Mesothelial cell of epicardium (in vitro differentiated cells): ENCODE measurements around the gene NHERF1. TPM values are rescaled to one million over a fixed set of nuclear protein-coding genes. Genes with fewer than 3 reads are reported as not detected.

Source experiments
- DNase-seq, 2 experiments: peaks; one replicate each; pipeline ENCODE4 v3.0.0; 2021; ENCODE audit warnings: low spot score in 2 of 2; ENCODE audit not compliant: unreplicated experiment in 2 of 2
- H3K27ac Mint-ChIP-seq: 2 replicates; pipeline ENCODE4 v1.8.0; 2021; ENCODE audit warnings: mixed read lengths
- H3K27me3 Mint-ChIP-seq: 2 replicates; pipeline ENCODE4 v1.8.0; 2021; ENCODE audit warnings: low read depth, mixed read lengths
- H3K36me3 Mint-ChIP-seq: 2 replicates; pipeline ENCODE4 v1.8.0; 2021; ENCODE audit warnings: mixed read lengths
- H3K4me1 Mint-ChIP-seq: 2 replicates; pipeline ENCODE4 v1.8.0; 2021; ENCODE audit warnings: mixed read lengths
- H3K4me3 Mint-ChIP-seq: 2 replicates; pipeline ENCODE4 v1.8.0; 2021; ENCODE audit warnings: mild to moderate bottlenecking, moderate library complexity, mixed read lengths
- H3K9me3 Mint-ChIP-seq: 2 replicates; pipeline ENCODE4 v1.8.0; 2021; ENCODE audit warnings: mixed read lengths
- CTCF ChIP-seq: fragments of 200-600 bp; sonication (generic); IDR thresholded peaks from one replicate; pipeline ENCODE4 v1.5.0; 2021; ENCODE audit warnings: antibody characterized with exemption; ENCODE audit not compliant: unreplicated experiment
- total RNA-seq: library from RNA; stranded (reverse); gene quantifications from 3 replicates; pipeline ENCODE4 v1.2.1, GENCODE V29; 2021

Gene NHERF1
- total RNA-seq, 1 donor from 2014 or later = 34.4 TPM

DNA sequence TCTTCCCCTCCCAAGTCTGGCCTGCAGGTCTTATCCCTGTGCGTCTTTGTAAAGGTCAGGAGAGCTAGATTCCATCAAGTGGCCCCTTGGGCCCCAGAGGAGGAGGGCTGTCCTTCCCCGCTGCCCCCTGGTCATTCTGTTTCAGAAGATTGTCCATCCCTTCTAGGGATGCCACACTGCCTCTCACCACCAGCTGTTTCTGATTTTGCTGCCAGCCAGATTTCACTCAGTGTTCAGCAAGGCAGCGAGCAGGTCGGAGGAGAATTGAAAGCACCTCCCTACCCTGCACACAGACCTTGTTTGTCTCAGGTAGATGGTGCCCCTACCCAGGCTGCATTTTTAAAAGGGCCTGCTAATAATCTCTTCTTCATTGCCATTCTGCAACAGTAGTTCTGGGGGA lies 49.4 kb downstream of the NHERF1 start:
- Mint-ChIP-seq H3K9me3 (no peaks in the 10 kb centered on the region), H3K4me3 (no peak overlapping the region), H3K36me3 (peaks cover 23% of the 10 kb centered on the region), H3K4me1 (no peaks in the 10 kb centered on the region), H3K27me3 (no peaks in the 10 kb centered on the region), H3K27ac (no peak overlapping the region)
- no peak for TF ChIP-seq CTCF
- DNase-seq = no peak

- DNase-seq = no peak
- Mint-ChIP-seq H3K4me3 (no peak overlapping the region), H3K27ac (no peak overlapping the region), H3K36me3 (peaks cover 23% of the 10 kb centered on the region), H3K4me1 (no peaks in the 10 kb centered on the region), H3K27me3 (no peaks in the 10 kb centered on the region), H3K9me3 (no peaks in the 10 kb centered on the region)
- no peak for TF ChIP-seq CTCF
Measured at GRCh38 chr17:74798239-74798707, 49.8 kb downstream of the NHERF1 start.

GRCh38 chr17:74799097-74799496 lies 50.7 kb downstream of the NHERF1 start:
- no peaks in the 10 kb centered on the region for H3K27me3 Mint-ChIP-seq
- no peak overlapping the region for H3K4me3 Mint-ChIP-seq
- TF ChIP-seq CTCF = no peak
- H3K27ac Mint-ChIP-seq = no peak overlapping the region
- H3K36me3 Mint-ChIP-seq = peaks cover 23% of the 10 kb centered on the region
- H3K4me1 Mint-ChIP-seq = no peaks in the 10 kb centered on the region
- H3K9me3 Mint-ChIP-seq = no peaks in the 10 kb centered on the region
- no peak for DNase-seq

- no peaks in the 10 kb centered on the region for H3K27me3 Mint-ChIP-seq
- H3K4me1 Mint-ChIP-seq = no peaks in the 10 kb centered on the region
- no peak for TF ChIP-seq CTCF
- H3K9me3 Mint-ChIP-seq = no peaks in the 10 kb centered on the region
- no peak for DNase-seq
- H3K4me3 Mint-ChIP-seq = no peak overlapping the region
- H3K36me3 Mint-ChIP-seq = peaks cover 20% of the 10 kb centered on the region
- H3K27ac Mint-ChIP-seq = no peak overlapping the region
Measured at GRCh38 chr17:74800531-74800930, 52.1 kb downstream of the NHERF1 start.

DNA sequence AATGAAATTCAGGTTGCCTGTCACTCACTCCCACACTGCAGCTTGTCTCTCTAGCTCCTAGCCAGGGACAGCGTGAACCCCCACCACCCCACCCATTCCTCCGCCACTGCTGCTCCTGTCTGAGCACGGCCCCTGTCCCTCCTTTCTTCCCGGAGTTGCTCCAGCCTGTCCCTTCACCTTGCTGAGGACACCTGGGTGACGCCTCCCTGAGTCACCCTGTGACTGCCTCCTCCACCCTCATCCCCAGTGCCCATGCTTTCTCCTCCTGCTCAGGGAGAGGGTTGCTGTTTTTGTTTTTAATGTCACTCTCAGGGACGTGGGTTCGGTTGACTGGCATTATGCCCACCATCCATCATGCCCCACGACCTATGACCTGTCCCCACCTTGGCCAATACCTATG lies 53.5 kb downstream of the NHERF1 start:
- no peak overlapping the region for H3K4me3 Mint-ChIP-seq

More for the DNA sequence above, 53.5 kb downstream of the NHERF1 start:
- Mint-ChIP-seq H3K36me3 (peaks cover 17% of the 10 kb centered on the region), H3K9me3 (no peaks in the 10 kb centered on the region), H3K27ac (no peak overlapping the region), H3K27me3 (no peaks in the 10 kb centered on the region), H3K4me1 (no peaks in the 10 kb centered on the region)
- TF ChIP-seq CTCF = no peak
- no peak for DNase-seq
